Hindlimb muscle (tissue), 1 donor: Measurements from ENCODE around the gene HOOK2. TPM values are rescaled to one million over a fixed set of nuclear protein-coding genes. Genes with fewer than 3 reads are reported as not detected.

Experiments used
- DNase-seq: peaks from one replicate; pipeline ENCODE4 v3.0.0-alpha.2; 2013
- polyA plus RNA-seq: library from polyadenylated mRNA; unstranded; fragments of 120-200 nt; gene quantifications from one replicate; pipeline ENCODE4 v1.2.1, GENCODE V29; 2013; ENCODE audit not compliant: insufficient read length

Gene HOOK2
- polyA plus RNA-seq, 1 donor, result 30.2 TPM

DNA sequence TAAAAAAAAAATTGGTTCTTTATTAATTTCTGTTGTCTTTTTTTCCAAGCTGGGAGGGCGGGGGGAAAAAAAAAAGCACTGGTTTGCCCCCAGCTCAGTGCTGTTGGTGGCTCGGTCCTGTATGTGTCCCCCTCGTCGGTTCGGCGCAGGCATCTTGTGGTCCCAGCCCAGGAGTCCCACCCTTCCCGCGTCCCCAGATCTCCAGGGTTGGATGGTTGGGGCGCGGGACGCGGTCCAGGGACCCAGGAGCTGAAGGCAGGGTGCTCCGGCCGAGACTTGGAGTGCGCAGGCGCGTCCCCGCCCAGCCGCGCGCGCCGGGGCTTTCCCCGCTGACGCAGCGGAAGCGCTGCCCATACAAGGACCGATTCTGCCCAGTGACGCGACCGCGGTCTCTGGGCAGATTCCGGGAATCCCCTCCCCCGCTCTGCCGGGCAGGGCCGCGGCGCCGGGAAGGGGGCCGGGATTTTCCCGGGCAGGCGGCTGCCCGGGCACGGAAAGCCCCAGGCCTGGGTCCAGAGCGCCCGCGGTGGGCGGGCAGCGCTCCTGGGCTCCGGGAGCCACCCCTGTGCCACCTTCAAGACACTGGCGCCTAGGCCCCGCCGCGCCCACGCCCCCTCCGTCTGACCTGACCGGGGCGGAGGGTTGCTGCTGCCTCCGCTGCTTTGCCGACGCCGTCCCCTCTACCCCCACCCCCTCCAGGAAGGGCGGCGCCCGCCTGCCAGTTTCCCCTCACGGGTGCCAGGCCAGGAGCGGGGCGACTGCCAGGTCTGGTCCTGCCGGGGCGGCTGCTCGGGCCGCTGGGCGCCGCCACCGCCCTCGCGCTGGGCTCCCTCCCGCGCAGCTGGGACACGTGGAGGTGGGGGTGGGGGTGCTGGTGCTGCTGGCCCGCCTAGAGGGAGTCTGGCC lies 18.2 kb upstream of the HOOK2 start:
- DNase-seq, result peak; percentile 97

DNA sequence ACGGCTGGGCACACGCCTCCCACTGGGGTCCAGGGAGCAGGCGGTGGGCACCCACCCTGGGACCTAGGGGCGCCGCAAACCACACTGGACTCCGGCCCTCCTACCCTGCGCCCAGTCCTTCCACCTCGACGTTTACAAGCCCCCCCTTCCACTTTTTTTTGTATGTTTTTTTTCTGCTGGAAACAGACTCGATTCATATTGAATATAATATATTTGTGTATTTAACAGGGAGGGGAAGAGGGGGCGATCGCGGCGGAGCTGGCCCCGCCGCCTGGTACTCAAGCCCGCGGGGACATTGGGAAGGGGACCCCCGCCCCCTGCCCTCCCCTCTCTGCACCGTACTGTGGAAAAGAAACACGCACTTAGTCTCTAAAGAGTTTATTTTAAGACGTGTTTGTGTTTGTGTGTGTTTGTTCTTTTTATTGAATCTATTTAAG lies 17.5 kb upstream of the HOOK2 start:
- no peak for DNase-seq

DNA sequence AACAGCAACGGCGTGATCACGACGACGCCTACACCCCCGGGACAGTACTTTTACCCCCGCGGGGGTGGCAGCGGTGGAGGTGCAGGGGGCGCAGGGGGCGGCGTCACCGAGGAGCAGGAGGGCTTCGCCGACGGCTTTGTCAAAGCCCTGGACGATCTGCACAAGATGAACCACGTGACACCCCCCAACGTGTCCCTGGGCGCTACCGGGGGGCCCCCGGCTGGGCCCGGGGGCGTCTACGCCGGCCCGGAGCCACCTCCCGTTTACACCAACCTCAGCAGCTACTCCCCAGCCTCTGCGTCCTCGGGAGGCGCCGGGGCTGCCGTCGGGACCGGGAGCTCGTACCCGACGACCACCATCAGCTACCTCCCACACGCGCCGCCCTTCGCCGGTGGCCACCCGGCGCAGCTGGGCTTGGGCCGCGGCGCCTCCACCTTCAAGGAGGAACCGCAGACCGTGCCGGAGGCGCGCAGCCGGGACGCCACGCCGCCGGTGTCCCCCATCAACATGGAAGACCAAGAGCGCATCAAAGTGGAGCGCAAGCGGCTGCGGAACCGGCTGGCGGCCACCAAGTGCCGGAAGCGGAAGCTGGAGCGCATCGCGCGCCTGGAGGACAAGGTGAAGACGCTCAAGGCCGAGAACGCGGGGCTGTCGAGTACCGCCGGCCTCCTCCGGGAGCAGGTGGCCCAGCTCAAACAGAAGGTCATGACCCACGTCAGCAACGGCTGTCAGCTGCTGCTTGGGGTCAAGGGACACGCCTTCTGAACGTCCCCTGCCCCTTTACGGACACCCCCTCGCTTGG lies 16.9 kb upstream of the HOOK2 start:
- DNase-seq, result no peak

DNA sequence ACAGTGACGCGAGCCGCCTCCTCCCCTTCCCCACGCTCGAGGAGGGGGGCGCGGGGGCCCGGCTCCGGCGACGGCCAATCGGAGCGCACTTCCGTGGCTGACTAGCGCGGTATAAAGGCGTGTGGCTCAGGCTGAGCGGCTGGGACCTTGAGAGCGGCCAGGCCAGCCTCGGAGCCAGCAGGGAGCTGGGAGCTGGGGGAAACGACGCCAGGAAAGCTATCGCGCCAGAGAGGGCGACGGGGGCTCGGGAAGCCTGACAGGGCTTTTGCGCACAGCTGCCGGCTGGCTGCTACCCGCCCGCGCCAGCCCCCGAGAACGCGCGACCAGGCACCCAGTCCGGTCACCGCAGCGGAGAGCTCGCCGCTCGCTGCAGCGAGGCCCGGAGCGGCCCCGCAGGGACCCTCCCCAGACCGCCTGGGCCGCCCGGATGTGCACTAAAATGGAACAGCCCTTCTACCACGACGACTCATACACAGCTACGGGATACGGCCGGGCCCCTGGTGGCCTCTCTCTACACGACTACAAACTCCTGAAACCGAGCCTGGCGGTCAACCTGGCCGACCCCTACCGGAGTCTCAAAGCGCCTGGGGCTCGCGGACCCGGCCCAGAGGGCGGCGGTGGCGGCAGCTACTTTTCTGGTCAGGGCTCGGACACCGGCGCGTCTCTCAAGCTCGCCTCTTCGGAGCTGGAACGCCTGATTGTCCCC lies 16.1 kb upstream of the HOOK2 start, which contains the start of gene JUNB:
Gene JUNB (plus strand): TSS at position 142 of the 706 bp plus-strand sequence. CDS start 286 bp downstream, at position 428.
- DNase-seq, result peak; percentile 95

DNA sequence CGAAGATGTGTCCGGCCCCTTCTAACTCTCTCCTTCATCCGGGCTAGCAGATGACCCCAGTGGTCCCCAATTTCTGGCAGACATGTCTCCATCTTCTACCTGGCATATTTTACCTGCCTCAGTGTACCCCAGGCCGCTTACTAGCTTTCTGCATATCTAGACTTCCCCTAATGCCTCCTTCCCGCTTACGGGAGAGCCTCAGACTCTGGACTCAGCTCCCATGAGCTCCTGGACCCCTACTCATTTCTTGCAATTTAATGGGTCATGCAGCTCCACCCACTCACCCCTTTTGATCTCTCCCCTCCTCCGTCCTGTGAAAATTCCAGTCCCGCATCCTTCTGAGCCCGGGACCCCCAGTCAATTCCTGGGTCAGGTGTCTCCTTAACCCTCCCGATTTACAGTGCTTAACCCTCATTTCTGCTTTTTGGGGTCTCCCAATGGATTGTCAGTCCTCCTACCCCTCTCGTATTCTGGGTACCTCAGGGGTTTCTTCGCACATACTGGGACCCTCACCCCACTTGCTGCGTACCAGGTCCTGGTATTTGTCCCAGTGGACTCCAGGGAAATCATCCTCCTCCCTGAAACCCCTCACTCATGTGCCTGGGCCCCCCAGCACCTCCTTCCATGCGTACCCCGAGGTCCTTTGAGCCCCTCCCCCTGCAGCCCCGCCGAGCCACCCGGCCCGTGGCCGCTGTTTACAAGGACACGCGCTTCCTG lies 15.4 kb upstream of the HOOK2 start:
- DNase-seq, result no peak

DNA sequence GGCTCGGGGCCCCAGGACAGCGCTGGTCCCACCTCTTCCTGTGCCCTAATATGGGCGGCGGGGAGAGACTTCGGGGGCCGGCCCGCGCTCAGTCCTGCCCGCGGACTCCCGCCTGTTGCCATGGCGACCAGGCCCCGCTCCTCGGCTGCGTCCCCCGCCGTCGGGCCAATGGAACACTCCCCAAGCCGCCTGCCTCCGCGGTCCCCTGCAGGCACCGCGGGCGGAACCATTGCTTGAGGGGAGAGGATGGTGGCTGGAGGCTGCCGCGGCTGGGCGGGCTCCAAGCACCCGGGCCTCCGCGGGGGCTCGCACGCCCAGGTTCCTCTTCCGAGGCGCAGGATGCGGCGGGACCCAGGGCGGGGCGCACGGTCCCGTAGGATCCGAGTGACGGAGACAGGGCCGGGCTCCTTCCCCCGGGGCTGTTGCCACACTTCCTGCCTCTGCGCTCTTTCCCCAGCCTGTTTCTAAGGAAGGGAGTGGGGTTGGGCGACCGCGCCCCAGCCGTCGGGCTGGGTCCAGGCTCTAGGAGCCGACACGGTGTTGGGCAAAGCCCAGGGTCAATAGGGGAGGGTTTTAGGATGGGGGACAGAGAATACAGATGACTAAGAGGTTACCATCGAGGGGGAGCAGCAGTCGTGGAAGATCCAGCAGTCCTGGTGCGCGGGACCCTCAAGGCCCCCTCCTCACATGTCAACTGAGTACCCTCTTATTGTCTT lies 14.7 kb upstream of the HOOK2 start:
- DNase-seq, result peak; percentile 95

DNA sequence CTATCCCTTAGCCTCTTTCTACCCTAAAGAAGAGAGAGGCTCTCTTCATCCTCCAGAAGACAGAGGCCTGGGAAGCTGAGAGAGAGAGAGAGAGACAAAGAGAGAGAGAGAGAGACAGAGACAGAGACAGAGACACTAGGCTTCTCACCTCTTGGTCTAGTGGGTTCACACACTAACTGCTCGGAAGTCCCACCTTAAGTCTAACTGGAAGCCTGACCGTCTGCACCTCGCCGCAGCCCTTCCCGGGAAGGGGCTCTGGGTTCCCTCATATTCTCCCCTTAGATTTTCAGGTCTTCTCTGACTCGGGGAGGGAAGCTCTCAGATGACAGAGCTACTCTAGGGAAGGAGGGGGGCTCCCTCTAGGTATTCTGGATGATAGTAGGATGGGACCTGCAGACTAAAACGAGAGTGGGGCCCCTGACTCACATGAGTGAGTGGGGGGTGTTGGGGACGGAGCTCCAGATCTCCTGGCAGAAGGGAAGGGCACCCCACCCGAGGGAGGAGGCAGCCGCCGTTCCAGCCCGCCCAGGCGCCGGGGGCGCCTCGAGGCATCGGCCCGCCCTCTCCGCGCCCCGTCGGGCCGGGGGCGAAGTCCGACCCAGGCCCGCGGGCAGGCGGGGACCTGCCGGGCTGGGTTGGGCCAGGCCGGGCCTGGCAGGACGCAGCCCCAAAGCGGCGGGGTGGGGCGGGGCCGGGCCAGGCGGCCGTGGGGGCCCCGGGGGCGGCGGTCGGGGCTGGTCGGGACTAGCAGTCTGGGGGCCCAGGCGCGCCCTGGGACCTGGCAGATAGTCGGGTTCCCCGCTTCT lies 13.9 kb upstream of the HOOK2 start:
- DNase-seq, result no peak

DNA sequence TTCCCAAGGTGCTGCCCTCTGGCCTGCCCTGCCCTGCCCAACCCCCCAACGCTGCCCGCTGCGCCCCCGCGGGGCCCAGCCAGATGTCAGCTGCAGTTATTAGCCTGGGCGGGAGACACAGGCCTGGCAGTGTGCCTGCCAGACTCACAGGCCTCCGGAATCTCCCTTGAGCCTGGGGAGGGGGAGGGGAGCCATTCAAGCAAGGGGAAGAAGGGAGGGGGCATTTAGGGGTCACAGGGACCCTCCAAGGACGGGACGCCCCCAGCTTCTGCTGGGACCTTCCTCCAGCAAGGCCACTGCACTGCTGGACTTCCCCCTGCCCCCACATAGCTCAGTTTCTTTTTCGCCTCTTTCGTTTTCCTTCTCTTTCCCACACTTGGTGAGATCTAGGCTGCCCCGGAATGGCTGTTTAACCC lies 13.3 kb upstream of the HOOK2 start:
- DNase-seq, result peak; percentile 84

DNA sequence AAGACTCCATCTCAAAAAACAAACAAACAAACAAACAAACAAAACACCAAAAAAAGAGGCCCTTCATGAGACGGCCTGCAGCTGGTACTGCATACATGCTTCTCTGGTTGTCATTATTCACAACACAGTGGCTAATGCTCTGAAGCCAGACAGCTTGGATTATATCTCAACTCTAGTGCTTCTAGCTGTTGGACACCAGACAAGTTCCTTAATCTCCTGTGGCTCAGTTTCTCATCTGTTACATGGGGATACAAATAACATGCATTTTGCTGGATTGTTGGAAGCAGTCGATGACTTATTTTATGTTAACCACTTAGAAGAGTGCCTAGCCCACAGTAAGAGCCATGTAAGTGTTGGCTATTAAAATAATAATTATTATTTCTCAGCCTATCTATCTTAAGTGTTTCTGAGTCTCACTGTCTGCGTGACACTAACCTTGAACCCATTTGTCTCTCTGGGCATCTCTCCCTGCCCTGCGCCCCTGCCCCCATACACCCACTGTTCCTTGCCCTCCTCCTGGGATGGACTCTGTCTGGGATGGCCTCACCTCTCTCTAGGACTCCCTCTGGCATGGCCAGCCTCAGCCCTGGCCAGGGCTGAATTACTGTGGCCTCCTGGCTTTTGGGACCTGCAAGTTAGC lies 12.8 kb upstream of the HOOK2 start:
- DNase-seq, result no peak

DNA sequence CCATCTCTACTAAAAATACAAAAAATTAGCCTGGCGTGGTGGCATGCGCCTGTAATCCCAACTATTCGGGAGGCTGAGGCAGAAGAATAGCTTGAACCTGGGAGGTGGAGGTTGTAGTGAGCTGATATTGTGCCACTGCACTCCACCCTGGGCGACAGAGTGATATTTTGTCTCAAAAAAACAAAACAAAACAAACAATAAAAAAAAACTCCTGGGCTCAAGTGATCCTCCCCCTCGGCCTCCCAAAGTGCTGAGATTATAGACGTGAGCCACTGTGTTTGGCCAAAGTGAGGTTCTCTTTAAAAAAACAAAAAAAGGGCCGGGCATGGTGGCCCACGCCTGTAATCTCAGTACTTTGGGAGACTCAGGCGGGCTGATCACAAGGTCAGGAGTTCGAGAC lies 12.1 kb upstream of the HOOK2 start:
- no peak for DNase-seq

DNA sequence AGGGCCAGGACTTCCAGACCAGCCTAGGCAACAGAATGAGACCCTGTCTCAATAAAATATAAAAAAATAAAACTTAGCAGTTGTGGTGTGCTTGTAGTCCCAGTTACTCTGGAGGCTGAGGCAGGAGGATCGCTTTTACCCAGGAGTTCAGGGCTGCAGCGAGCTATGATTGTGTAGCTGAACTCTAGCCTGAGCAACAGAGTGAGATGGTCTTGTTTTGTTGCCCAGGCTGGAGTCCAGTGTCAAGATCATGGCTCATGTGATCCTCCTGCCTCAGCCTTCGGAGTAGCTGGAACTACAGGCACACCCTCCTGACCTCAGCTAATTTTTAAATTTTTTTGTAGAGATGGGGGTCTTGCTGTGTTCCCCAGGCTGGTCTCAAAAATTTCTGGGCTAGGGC lies 11.6 kb upstream of the HOOK2 start:
- no peak for DNase-seq

DNA sequence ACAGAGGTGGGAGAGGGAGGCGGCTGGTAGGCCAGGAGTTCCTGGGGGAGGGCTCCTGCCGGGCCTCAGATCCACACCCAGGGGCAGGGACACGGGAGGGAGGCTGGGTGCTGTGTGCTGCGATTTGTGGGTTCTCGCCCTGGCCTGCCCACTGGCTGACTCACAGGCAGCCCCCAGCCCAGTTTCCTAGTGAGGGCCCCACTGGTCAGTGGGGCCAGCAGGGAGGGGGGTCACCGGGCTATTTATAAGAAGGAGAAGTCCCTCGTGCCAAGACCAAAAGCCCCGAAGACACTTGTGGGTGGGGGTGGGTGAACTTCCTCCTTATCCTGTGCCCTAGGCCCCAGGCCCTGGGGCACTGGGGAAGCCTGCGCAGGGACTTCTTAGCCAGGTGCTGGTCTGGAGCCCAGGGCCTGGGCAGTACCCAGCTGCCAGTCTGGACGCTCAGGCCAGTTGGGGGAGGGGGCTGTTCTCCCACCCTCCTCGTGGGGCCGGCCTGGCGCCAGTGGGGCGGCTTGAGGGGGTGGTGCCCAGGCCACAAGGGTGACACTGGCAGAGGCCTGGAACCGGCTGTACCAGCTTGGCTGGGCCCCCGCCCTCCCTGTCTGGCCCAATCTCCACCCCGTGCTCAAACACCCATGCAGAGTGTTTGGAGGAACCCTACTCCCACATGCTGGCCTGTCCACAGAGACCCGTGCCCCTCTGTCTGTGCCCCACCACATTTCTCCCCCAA lies 11.0 kb upstream of the HOOK2 start:
- no peak for DNase-seq

DNA sequence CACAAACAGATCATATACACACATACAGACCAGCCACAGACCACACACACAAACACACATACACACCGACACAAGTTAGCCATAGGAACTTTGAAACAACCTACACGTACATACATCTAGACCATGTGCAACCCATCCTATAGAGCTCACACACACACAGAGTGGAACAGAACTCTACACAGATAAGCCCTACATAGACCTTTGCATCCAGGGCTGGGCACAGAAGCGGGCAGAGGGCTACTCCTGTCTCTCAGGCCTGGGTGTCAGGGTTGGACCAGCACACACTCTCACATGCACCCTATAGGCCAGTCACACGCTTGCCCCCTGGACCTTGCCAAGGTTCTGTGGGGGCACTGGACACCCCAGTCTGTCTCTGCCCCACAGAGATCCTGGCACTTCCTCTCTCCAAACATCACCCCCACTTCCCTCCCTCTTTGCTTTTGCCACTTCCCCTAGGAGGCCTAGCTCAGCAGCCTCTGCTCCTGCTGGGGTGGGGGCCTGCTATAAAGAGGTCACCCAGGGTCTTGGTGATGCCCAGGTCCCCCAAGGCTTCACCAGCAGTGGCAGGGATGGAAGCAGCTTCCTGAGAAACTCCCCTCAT lies 10.2 kb upstream of the HOOK2 start:
- DNase-seq, result no peak

DNA sequence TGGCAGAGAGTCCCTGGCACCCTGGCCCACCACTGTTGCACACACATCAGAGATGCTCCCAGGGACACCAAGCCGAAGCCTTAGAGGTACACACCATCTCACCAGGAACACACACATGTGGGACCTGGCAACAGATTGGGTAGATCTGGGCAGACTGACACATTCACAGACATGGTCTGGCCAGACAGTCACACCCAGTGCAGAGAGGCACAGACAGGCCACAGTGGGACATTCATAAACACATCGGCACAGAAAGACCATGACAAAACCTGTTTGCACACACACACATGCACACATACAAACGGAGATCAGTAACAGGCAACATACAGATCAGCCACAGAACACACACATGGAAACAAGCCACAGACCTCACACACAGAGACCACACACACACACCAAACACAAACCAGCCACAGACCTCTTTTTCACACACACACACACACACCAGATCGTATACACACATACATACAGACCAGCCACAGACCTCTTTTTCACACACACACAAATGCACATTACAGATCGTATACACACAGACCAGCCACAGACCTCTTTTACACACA lies 9.6 kb upstream of the HOOK2 start:
- DNase-seq, result no peak

DNA sequence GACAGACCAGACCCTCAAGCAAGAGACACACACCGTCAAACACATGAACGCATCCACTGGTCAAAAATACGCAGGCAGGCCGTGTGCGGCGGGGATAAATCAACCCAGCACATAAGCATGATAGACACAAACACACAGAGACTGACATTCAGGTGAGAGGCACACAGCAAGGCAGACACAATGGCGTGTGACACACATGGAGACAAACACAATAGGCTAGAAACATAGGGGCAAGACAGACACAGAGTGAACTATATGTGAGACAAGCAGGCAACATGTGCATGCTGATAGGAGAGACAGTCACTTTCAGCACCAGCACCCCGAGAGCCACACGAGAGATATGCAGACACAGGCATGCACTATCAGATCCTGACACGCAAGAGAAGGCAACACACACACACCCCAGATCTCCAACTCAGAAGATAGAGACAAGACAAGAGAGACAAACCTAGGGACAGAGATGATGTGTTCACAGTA lies 9.1 kb upstream of the HOOK2 start:
- DNase-seq, result no peak

DNA sequence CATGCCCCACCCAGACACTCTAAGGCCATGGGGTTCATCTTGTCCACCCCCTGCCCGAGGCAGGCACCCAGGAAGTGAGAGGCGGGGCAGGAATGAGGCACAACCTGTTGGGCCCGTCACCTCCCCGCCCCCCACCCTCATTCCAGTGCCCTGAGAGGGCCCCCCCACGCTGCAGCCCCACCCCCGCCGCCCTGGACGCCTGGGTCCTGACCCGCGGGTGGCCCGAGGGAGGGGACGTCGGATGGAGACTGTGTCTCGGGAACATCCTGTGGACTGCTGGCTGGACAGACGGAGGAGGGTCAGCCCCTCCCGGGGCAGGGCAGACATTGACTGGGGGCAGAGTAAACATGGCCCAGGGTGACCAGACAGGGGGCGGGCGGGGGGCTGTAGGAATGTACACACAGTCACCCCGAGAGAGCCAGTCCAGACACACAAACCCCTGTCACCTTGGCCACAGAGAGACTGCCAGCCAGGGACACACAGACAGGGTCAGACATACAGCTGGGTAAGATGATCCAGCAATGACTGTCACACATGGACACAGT lies 8.6 kb upstream of the HOOK2 start:
- DNase-seq, result no peak

DNA sequence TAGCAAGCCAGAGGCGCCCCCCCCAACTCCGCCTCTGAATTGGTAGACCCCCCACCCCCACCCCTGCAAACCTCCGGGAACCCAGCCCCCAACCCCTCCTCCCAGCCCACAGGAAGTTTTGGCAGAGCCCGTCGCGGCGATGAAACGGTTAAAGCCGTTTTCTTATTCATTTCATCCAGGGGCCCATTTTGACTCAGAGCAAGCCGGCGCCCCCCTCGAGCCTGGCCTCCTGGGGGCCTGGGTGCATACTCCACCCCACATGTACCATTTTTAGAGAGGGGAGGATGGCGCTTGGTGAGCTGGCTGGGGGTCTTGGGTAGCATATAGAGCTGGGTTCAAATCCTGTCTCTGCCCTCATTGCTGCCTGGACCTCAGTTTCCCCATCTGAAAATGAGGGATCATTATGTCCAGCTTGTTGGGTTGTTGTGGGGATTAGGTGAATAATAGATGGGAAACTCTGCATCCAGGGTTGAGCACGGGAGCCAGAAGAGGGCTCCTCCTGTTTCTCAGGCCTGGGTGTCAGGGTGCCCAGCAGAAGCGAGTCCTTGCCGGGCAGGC lies 8.0 kb upstream of the HOOK2 start:
- no peak for DNase-seq
